ENCODE results near the gene MRTFB. TPM values are rescaled to one million over a fixed set of nuclear protein-coding genes. Genes with fewer than 3 reads are reported as not detected.

MRTFB gene
- total and polyA plus RNA-seq, 2 of the 13 experiments (the other 11 are each of a cell fraction or from before 2014, with no cell fraction given), result 11.4 to 14.0 TPM

DNA sequence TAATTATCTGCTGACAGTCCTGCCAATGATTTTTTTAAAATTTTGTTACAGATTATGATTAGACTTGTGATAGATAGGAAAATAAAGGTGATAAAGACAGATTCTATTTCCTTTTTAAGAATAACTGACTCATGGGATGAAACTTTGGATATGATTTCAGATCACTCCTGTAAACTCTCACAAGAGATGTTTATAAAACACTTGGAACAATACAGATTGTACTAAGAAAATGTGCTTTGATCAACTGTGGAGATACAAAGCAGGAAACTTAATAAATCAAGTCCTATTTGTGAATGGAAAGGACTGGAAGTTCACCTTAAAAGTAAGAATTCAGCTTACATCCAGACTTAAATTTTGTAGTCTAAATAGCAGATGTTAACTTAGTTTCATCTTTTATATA, 21.4 kb downstream of the MRTFB start (continued):
- TF ChIP-seq, protein P1, sequence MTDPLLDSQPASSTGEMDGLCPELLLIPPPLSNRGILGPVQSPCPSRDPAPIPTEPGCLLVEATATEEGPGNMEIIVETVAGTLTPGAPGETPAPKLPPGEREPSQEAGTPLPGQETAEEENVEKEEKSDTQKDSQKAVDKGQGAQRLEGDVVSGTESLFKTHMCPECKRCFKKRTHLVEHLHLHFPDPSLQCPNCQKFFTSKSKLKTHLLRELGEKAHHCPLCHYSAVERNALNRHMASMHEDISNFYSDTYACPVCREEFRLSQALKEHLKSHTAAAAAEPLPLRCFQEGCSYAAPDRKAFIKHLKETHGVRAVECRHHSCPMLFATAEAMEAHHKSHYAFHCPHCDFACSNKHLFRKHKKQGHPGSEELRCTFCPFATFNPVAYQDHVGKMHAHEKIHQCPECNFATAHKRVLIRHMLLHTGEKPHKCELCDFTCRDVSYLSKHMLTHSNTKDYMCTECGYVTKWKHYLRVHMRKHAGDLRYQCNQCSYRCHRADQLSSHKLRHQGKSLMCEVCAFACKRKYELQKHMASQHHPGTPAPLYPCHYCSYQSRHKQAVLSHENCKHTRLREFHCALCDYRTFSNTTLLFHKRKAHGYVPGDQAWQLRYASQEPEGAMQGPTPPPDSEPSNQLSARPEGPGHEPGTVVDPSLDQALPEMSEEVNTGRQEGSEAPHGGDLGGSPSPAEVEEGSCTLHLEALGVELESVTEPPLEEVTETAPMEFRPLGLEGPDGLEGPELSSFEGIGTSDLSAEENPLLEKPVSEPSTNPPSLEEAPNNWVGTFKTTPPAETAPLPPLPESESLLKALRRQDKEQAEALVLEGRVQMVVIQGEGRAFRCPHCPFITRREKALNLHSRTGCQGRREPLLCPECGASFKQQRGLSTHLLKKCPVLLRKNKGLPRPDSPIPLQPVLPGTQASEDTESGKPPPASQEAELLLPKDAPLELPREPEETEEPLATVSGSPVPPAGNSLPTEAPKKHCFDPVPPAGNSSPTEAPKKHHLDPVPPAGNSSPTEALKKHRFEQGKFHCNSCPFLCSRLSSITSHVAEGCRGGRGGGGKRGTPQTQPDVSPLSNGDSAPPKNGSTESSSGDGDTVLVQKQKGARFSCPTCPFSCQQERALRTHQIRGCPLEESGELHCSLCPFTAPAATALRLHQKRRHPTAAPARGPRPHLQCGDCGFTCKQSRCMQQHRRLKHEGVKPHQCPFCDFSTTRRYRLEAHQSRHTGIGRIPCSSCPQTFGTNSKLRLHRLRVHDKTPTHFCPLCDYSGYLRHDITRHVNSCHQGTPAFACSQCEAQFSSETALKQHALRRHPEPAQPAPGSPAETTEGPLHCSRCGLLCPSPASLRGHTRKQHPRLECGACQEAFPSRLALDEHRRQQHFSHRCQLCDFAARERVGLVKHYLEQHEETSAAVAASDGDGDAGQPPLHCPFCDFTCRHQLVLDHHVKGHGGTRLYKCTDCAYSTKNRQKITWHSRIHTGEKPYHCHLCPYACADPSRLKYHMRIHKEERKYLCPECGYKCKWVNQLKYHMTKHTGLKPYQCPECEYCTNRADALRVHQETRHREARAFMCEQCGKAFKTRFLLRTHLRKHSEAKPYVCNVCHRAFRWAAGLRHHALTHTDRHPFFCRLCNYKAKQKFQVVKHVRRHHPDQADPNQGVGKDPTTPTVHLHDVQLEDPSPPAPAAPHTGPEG (CRISPR knock-in tag; IDR thresholded peaks at IDR 0.05), result no peak
- TF ChIP-seq ZNF34 (CRISPR knock-in tag; IDR thresholded peaks at IDR 0.05; ENCODE audit: borderline replicate concordance), result no peak
- TF ChIP-seq NR2F2 (IDR thresholded peaks at IDR 0.05; ENCODE audit: borderline replicate concordance, low read depth), result no peak
- no peak for TF ChIP-seq ZNF546 (CRISPR knock-in tag; conservative IDR thresholded peaks at IDR 0.05)

DNA sequence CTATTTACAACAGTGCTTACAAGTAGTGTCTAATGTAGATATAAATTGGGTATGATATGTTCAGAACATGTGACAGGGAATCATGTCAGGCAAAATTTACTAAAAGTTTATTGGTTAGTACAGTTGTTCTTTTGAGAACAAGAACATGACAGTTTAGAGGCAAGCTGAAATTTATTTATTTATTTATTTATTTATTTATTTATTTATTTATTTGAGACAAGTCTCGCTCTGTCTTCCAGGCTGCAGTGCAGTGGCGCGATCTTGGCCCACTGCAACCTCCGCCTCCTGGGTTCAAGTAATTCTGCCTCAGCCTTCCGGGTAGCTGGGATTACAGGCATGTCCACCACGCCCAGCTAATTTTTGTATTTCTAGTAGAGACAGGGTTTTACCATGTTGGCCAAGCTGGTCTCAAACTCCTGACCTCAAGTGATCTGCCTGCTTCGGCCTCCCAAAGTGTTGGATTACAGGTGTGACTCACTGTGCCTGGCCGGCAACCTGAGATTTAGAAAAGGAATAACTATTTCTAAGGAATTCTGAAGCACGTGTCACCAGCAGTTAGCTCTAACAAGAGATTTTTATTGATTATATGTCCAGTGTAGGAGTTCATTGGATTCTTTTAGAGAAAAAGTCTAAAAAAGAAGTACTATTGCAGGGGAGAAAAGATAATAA, 24.9 kb downstream of the MRTFB start:
- Histone ChIP-seq H3K4me1 (ENCODE audit: insufficient read depth, low read length) (peaks cover 28% of the 10 kb centered on the region), H3K36me3 (replicated peaks in 1 of 2; ENCODE audit: control insufficient read depth in 1 of 2, insufficient read depth in 2 of 2, low read length in 2 of 2) (0 out of 5 replicates have a peak, but pooled peaks cover 0 to 1% of the 10 kb centered on the region in 2 experiments), H4K20me1 (ENCODE audit: insufficient read depth, low read length) (no peaks in the 10 kb centered on the region), H3K79me2 (ENCODE audit: insufficient read depth, low read length) (peaks cover 49% of the 10 kb centered on the region), H3K27ac (ENCODE audit: extremely low read length, insufficient read depth, low read length) (no peak overlapping the region), H3K27me3 (ENCODE audit: control insufficient read depth in 1 of 2, insufficient read depth in 2 of 2, low read length in 2 of 2) (no peaks in the 10 kb centered on the region), H3K4me2 (ENCODE audit: low read depth, low read length) (no peak overlapping the region), H3K4me3 (replicated peaks in 1 of 3; ENCODE audit: insufficient read depth in 1 of 3, low read depth in 2 of 3, low read length in 3 of 3) (no peak overlapping the region), H3K9me3 (ENCODE audit: low read length) (no peaks in the 10 kb centered on the region), H3K9ac (ENCODE audit: insufficient read depth, low read depth, low read length) (no peak overlapping the region), H2AFZ (ENCODE audit: low read length) (no peak overlapping the region)
- WGBS (ENCODE audit: low lambda C conversion rate), result 95% methylated on average over 9 of the region's 9 CpGs
- BruUV-seq (replicated peaks), result no TSS peak
- no peak for DNase-seq (ENCODE audit: low spot score)
- in situ Hi-C loops (cut with HindIII; ENCODE audit: extremely low pct_ligation_motif_present, low pct_unique_long_range_greater_than_20kb), result no loop called here
- FAIRE-seq, result no peak
- ATAC-seq, result no peak
- ChIA-PET CTCF (ENCODE audit: low intra/inter-chr PET ratio, low total read pairs) (no interaction called here), POLR2A (interaction anchor here (1.3 kb wide), 1 partner anchor 176 kb away, joined by 3 read pairs; the partner anchor contains the start of gene ERCC4)
- intact Hi-C loops (cut with micrococcal nuclease; ENCODE audit: unreplicated experiment), result no loop called here
- no peak for TF ChIP-seq DPF2 (CRISPR knock-in tag; IDR thresholded peaks at IDR 0.05; ENCODE audit: borderline replicate concordance, low read depth)
- no peak for TF ChIP-seq ZNF724P (CRISPR knock-in tag; IDR thresholded peaks at IDR 0.05; ENCODE audit: borderline replicate concordance)
- no peak for TF ChIP-seq ZSCAN21 (CRISPR knock-in tag; IDR thresholded peaks at IDR 0.05; ENCODE audit: borderline replicate concordance)
- no peak for TF ChIP-seq HMG20B (CRISPR knock-in tag; conservative IDR thresholded peaks at IDR 0.05)
- no peak for TF ChIP-seq ZMYM4 (CRISPR knock-in tag; IDR thresholded peaks at IDR 0.05)
- TF ChIP-seq ZNF24 (IDR thresholded peaks at IDR 0.05), result no peak
- TF ChIP-seq, protein P2, sequence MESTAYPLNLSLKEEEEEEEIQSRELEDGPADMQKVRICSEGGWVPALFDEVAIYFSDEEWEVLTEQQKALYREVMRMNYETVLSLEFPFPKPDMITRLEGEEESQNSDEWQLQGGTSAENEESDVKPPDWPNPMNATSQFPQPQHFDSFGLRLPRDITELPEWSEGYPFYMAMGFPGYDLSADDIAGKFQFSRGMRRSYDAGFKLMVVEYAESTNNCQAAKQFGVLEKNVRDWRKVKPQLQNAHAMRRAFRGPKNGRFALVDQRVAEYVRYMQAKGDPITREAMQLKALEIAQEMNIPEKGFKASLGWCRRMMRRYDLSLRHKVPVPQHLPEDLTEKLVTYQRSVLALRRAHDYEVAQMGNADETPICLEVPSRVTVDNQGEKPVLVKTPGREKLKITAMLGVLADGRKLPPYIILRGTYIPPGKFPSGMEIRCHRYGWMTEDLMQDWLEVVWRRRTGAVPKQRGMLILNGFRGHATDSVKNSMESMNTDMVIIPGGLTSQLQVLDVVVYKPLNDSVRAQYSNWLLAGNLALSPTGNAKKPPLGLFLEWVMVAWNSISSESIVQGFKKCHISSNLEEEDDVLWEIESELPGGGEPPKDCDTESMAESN (CRISPR knock-in tag; conservative IDR thresholded peaks at IDR 0.05), result no peak
- TF ChIP-seq, protein P3, sequence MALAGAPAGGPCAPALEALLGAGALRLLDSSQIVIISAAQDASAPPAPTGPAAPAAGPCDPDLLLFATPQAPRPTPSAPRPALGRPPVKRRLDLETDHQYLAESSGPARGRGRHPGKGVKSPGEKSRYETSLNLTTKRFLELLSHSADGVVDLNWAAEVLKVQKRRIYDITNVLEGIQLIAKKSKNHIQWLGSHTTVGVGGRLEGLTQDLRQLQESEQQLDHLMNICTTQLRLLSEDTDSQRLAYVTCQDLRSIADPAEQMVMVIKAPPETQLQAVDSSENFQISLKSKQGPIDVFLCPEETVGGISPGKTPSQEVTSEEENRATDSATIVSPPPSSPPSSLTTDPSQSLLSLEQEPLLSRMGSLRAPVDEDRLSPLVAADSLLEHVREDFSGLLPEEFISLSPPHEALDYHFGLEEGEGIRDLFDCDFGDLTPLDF (CRISPR knock-in tag; IDR thresholded peaks at IDR 0.05), result no peak
- TF ChIP-seq ZIK1 (CRISPR knock-in tag; IDR thresholded peaks at IDR 0.05; ENCODE audit: borderline replicate concordance, low read depth), result no peak

Data from HepG2 (cell line).